HG03558 (cell line): ENCODE measurements around the gene NFKBIL1.
"Not testable (repeated sequence)": the region's sequence is repeated elsewhere in the genome, so short reads cannot be mapped to it uniquely, and the experiment has no call there.

ENCODE experiments used
- ATAC-seq: cut with Tn5 transposase; IDR thresholded peaks from one replicate; pipeline ENCODE4 v1.9.1; 2021; ENCODE audit warnings: moderate number of reproducible peaks; ENCODE audit not compliant: unreplicated experiment; ENCODE audit errors: extremely low read depth

Gene NFKBIL1

GRCh38 chr6:31578184-31579118, 31.0 kb downstream of the NFKBIL1 start:
- ATAC-seq = no peak

- no peak for ATAC-seq
Observed at GRCh38 chr6:31579119-31579505, 31.7 kb downstream of the NFKBIL1 start.

GRCh38 chr6:31579546-31580437, 32.4 kb downstream of the NFKBIL1 start:
- no peak for ATAC-seq

DNA sequence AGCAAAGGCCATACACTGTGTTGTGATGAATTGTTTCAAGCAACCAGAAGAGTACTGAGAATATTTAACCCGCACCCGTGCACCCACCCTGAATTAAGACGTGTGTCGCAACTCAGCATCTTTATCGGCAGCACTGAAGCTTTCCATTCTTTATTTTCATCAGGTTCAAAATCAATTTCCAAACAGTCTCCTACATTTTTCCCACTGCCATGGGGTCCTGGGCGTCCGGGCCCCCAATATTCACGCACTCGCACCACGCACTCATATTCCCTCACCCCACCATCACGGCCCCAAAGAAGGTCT, 33.0 kb downstream of the NFKBIL1 start:
- no peak for ATAC-seq

GRCh38 chr6:31580807-31581433, 33.5 kb downstream of the NFKBIL1 start:
- no peak for ATAC-seq

GRCh38 chr6:31581434-31582229, 34.2 kb downstream of the NFKBIL1 start:
- ATAC-seq = no peak

GRCh38 chr6:31582230-31582643, 34.8 kb downstream of the NFKBIL1 start, which contains the start of gene LTB:
Gene LTB (minus strand): TSS chr6:31582424. CDS start chr6:31582417, 7 bp downstream.
- ATAC-seq = no peak

DNA sequence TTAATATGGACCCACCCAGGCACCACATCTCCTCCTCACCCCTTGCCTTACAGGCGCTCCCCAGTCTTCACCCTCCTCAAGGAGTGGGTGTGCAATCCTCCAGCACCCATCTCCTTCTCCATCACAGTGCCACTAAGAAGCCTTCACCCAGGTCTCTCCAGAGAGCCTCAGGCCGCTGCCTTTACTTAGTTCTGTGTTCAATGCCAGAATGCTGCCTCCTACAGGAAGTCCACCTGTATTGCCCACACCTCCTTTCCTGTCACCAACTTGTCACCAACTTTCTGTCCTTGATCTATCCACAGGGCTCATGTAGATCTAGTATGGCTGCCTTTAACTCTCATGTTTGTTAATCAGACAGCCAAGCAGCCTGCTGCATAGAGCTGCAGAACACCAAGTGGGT, 38.1 kb downstream of the NFKBIL1 start:
- no peak for ATAC-seq

DNA sequence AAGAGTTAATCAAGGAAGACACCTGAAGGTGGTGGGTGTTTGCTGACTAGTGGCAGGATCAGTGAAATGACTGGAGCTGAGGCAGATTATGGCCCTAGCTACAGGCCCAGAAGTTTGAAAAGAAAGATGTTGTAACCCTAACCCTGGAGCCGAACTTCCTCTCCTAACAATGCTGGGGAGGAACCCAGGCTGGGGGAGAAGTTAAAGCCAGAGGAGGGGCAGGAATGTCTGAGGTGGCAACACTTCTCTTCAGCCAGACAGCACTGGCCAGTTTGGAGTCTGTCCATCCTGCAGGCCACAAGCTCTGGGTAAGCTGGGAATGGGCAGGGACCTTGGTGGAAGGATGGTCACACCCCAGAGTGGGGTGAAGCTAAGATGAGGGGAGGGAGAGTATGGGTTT, 38.6 kb downstream of the NFKBIL1 start, which contains the start of gene LST1:
TSS of gene LST1 (plus strand) at position 270 of the 400 bp plus-strand sequence. CDS start 1,023 bp downstream, outside the sequence.
- ATAC-seq = no peak

GRCh38 chr6:31586599-31587281, 39.3 kb downstream of the NFKBIL1 start:
- no peak for ATAC-seq

DNA sequence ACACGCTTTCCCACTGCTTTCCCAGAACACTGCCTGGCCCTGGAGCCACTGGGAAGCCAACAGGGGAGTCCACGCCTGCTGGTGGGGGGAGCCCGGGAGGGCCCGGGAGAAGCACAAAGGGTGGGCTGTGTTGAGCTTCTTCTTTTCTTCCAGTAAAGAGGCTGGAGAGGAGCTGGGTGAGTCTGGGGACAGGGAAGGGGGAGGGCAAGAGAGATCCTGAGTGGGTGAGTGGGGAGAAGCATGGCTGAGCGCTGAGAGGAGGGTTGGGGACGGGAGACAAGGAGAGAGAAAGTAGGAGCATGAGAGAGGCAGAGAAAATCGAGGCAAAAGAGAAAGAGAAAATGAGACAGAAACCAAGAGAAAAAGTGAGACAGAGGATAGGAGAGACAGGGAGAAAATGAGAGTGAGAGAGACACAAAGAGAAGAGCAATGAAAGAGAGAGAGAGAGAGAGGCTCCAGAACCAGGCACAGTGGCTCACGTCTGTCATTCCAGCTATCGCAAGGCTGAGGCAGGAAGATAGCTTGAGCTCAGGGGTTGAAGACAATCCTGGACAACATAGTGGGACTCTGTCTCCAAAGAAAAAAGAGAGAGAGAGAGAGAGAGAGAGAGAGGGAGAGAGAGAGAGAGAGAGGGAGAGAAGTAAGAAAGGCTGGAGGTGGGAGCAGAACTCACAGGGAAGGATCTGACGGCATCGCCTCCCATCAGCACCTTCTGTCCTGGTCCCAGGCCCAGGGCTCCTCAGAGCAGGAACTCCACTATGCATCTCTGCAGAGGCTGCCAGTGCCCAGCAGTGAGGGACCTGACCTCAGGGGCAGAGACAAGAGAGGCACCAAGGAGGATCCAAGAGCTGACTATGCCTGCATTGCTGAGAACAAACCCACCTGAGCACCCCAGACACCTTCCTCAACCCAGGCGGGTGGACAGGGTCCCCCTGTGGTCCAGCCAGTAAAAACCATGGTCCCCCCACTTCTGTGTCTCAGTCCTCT, 40.7 kb downstream of the NFKBIL1 start:
- no peak for ATAC-seq

DNA sequence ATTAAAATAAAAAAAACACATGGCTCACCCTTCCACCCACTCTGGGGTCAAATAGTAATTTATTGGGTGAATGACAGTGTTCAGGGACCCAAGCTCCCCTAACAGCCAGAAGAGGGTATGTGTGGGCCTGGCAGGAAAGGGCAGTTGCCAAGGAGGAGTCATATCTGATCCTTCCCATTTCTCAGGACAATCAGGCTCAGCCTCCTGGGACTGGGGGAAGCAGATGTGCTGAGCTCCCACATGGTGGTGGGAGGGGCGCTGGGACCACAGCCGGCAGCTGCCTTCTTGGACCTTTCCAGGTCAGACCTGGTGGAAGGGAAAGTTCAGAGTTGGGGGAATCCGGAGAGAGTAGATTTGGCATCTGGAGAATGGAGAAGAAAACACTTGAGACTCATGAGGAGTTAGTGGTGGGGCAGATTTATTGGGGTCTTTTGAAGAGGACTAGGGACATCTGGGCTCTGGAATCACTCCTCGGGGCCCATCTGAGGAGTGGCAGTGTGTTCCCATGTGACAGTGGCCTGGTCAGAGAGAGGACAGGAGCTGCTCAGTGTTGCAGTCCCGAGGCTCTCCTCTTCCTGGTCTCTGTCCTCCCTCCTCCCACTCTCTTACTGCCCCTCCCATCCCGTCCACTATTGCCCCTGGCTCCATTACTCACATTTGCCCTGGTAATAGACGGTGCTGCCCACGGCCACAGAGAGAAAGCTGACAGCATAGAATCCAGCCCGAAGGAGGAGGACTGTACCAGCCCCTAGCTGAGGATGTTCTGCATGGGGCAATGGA, 41.7 kb downstream of the NFKBIL1 start:
- ATAC-seq = no peak

- not testable (repeated sequence) for ATAC-seq
Observed at GRCh38 chr6:31590691-31591090, 43.3 kb downstream of the NFKBIL1 start.

GRCh38 chr6:31592396-31592771, 45.0 kb downstream of the NFKBIL1 start:
- no peak for ATAC-seq

- ATAC-seq = no peak
Observed at GRCh38 chr6:31597006-31597405, 49.6 kb downstream of the NFKBIL1 start.

DNA sequence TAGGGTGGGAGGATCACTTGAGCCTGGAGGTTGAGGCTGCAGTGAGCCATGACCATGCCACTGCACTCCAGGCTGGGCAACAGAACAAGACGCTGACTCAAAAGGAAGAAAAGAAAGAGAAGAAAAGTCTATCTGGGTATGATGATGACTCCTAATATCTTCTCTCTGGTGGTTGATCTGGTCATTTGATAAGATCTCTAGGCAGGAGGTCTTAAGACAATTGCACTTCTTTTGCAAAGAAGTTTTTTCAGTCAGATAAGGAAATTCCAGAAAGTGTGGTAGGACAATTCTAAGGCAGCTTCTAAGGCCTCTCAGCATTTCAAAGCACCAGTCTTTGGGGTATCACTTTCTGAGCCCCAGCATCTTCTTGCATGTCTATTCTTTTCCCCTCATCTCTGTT, 59.9 kb downstream of the NFKBIL1 start:
- no peak for ATAC-seq
